Endothelial cell (in vitro differentiated cells): ENCODE results near the gene OLFM1. TPM values are rescaled to one million over a fixed set of nuclear protein-coding genes. Genes with fewer than 3 reads are reported as not detected.

Source experiments
- DNase-seq: peaks from one replicate; pipeline ENCODE4 v3.0.0; 2021; ENCODE audit warnings: low spot score
- H3K27ac Mint-ChIP-seq: one replicate; pipeline ENCODE4 v1.8.0; 2021; ENCODE audit warnings: mixed read lengths, inconsistent platforms; ENCODE audit not compliant: unreplicated experiment
- H3K27me3 Mint-ChIP-seq: one replicate; pipeline ENCODE4 v1.8.0; 2021; ENCODE audit warnings: mild to moderate bottlenecking, moderate library complexity, mixed read lengths, inconsistent platforms; ENCODE audit not compliant: unreplicated experiment
- H3K36me3 Mint-ChIP-seq: one replicate; pipeline ENCODE4 v1.8.0; 2021; ENCODE audit warnings: mild to moderate bottlenecking, low read depth, mixed read lengths, inconsistent platforms; ENCODE audit not compliant: unreplicated experiment
- H3K4me1 Mint-ChIP-seq: one replicate; pipeline ENCODE4 v1.8.0; 2021; ENCODE audit warnings: mild to moderate bottlenecking, mixed read lengths, inconsistent platforms; ENCODE audit not compliant: unreplicated experiment
- H3K4me3 Mint-ChIP-seq: one replicate; pipeline ENCODE4 v1.8.0; 2021; ENCODE audit warnings: mild to moderate bottlenecking, mixed read lengths, inconsistent platforms; ENCODE audit not compliant: unreplicated experiment
- H3K9me3 Mint-ChIP-seq: one replicate; pipeline ENCODE4 v1.8.0; 2021; ENCODE audit warnings: mixed read lengths, inconsistent platforms; ENCODE audit not compliant: unreplicated experiment
- CTCF ChIP-seq: fragments of 200-600 bp; sonication (generic); IDR thresholded peaks from one replicate; pipeline ENCODE4 v1.5.0; 2021; ENCODE audit warnings: antibody characterized with exemption; ENCODE audit not compliant: unreplicated experiment
- total RNA-seq: library from RNA; stranded (reverse); fragmentation: NEBNext Ultra II Directional; extraction: Animal tissue kit (Norgen Biotek cat#: 25700); gene quantifications from one replicate; pipeline ENCODE4 v1.2.1, GENCODE V29; 2021; ENCODE audit not compliant: unreplicated experiment

Gene OLFM1
- total RNA-seq, 1 donor from 2014 or later = 0.74 TPM

- no peak for TF ChIP-seq CTCF
- no peak for DNase-seq
- no peak overlapping the region for H3K4me3 Mint-ChIP-seq
Observed at GRCh38 chr9:135136481-135136880, 49.0 kb downstream of the OLFM1 start.

GRCh38 chr9:135136991-135137832, 49.7 kb downstream of the OLFM1 start:
- Mint-ChIP-seq H3K27ac (no peak overlapping the region), H3K4me3 (no peak overlapping the region), H3K4me1 (no peaks in the 10 kb centered on the region), H3K36me3 (no peaks in the 10 kb centered on the region), H3K9me3 (no peaks in the 10 kb centered on the region), H3K27me3 (peaks cover 5% of the 10 kb centered on the region)
- no peak for TF ChIP-seq CTCF
- DNase-seq = no peak

More at GRCh38 chr9:135136481-135136880, 49.0 kb downstream of the OLFM1 start:
- no peaks in the 10 kb centered on the region for H3K9me3 Mint-ChIP-seq
- no peaks in the 10 kb centered on the region for H3K36me3 Mint-ChIP-seq
- no peak overlapping the region for H3K27ac Mint-ChIP-seq
- peaks cover 5% of the 10 kb centered on the region for H3K27me3 Mint-ChIP-seq
- no peaks in the 10 kb centered on the region for H3K4me1 Mint-ChIP-seq

GRCh38 chr9:135138078-135138855, 50.8 kb downstream of the OLFM1 start:
- no peak for TF ChIP-seq CTCF
- H3K36me3 Mint-ChIP-seq = no peaks in the 10 kb centered on the region
- no peaks in the 10 kb centered on the region for H3K9me3 Mint-ChIP-seq
- peaks cover 5% of the 10 kb centered on the region for H3K27me3 Mint-ChIP-seq
- no peaks in the 10 kb centered on the region for H3K4me1 Mint-ChIP-seq
- DNase-seq = no peak
- no peak overlapping the region for H3K4me3 Mint-ChIP-seq
- H3K27ac Mint-ChIP-seq = no peak overlapping the region

GRCh38 chr9:135139366-135139959, 52.0 kb downstream of the OLFM1 start:
- TF ChIP-seq CTCF = no peak
- Mint-ChIP-seq H3K27ac (no peak overlapping the region), H3K4me1 (no peaks in the 10 kb centered on the region), H3K9me3 (no peaks in the 10 kb centered on the region), H3K4me3 (no peak overlapping the region), H3K27me3 (peaks cover 5% of the 10 kb centered on the region), H3K36me3 (no peaks in the 10 kb centered on the region)
- no peak for DNase-seq
